HG02588 (cell line): ENCODE data around the gene BAZ1A.

Experiments used
- ATAC-seq: cut with Tn5 transposase; IDR thresholded peaks from one replicate; pipeline ENCODE4 v1.9.1; 2021; ENCODE audit warnings: mild to moderate bottlenecking, moderate library complexity; ENCODE audit not compliant: unreplicated experiment

The BAZ1A gene

GRCh38 chr14:34732802-34733201 is 142.4 kb downstream of the BAZ1A start:
- ATAC-seq = no peak

DNA sequence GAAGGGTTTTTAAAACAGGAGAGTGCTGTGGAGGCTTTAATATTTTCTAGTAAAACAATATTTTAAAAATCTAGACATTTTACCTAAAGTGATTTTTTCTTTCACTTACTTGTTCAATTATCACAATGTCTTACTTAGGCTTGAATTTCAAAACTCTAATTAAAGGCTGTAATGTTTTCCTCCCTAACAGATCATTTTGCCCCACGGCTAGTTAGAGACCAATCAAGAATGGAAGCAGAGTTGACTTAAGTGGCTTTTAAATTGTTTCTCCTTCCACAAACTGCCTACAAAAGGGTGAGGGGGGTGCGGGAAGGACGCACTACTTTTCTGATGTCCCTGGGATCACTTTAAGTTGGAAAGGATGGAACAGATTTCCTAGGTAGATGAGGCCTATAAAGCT is 151.3 kb downstream of the BAZ1A start:
- no peak for ATAC-seq

GRCh38 chr14:34722723-34723545 is 152.2 kb downstream of the BAZ1A start:
- ATAC-seq = no peak

GRCh38 chr14:34721129-34721528 is 154.0 kb downstream of the BAZ1A start:
- ATAC-seq = no peak

DNA sequence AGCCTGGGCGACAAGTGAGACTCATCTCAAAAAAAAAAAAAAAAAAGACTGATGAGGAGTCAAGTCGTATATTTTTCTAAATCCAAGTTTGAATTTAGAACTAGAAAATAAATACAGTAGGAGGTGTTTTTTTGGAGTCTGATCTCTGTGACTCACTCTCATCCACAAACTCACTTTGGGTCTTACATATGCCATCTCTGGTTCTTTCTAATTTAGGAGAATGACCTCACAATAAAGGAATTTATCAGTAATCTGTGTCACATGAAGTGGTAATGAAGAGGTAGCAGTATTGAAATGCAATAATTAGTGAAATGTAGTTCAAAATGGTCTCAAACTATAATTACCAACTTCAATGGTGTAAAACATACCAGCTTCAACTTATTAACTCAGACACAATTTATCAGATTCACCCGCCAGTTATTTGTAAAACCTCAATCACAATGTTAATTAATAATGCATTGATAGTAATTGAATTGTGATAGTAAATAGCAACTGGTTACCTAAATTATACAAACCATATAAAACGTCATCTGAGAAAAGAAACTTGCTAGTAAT is 156.3 kb downstream of the BAZ1A start:
- ATAC-seq = no peak

GRCh38 chr14:34715127-34715863 is 159.9 kb downstream of the BAZ1A start:
- ATAC-seq = no peak

DNA sequence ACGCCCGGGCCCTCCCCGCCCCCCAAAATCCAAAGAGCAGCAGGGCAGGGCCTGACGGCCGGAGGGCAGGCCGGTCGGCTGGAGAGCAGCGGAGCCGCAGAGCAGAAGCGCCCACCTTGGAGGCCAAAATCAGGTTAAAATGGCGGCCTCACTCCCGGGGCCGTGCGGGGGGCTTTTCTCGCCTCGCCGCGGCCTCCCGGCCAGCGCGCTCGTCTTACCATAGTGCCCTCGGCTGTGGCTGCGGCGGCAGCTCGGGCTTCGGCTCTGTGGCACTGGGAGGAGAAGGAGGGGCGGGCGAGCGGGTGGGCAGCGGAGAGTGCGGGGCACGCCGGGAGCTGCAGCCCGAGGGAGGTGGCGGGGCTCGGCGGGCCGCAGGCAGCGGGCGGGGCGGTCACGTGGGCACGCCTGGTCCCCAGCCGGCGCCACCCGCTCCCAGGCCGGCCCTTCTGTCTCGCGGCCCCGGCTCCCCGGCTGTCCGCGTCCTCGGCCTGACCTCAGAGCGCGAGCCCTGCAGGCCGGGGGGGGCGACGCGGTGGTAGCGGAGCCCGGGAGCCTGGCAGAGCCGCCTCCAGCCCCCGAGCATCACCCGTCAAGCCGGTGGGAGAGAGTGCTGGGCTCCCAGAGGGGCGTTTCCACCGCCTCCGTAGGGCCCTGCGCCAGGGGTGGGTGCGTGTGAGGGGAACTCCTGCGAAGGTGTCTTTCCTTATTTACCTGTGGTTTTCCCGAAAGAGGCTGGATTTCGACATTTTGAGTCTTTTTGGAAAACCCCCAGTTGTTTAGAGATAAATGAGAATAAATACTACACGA is 160.6 kb downstream of the BAZ1A start, which contains the start of gene CFL2:
Gene CFL2 (minus strand): TSS at position 274 of the 807 bp plus-strand sequence. CDS start 53 bp downstream, at position 221.
- ATAC-seq = peak; percentile 86

- ATAC-seq = peak; percentile 1
These were observed 161.4 kb downstream of the BAZ1A start for GRCh38 chr14:34713681-34714319.

DNA sequence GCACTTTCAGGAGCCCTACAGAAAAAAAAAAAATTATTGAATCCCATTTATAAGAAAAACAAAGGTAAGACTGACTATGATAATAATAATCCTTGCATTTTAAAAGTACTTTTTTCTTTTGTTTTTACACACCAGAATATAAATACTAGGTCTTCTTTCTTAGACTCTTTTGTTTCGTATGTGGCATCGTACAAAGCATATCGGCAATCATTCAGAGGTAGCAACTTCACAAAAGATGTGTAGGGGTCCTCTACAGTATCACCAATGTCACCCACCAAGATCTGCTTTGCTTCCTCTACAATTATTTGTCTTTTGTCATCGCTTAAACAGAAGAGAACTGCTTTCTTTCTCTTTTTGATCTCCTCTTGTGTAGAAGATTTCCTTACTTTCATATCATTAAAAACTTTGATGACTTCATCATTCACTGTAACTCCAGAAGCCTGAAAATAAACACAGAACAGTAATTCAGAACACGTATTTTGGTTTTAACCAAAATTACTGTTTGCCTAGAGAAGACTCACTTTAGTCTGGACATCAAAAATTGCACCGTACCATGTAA is 162.0 kb downstream of the BAZ1A start:
- ATAC-seq = no peak

DNA sequence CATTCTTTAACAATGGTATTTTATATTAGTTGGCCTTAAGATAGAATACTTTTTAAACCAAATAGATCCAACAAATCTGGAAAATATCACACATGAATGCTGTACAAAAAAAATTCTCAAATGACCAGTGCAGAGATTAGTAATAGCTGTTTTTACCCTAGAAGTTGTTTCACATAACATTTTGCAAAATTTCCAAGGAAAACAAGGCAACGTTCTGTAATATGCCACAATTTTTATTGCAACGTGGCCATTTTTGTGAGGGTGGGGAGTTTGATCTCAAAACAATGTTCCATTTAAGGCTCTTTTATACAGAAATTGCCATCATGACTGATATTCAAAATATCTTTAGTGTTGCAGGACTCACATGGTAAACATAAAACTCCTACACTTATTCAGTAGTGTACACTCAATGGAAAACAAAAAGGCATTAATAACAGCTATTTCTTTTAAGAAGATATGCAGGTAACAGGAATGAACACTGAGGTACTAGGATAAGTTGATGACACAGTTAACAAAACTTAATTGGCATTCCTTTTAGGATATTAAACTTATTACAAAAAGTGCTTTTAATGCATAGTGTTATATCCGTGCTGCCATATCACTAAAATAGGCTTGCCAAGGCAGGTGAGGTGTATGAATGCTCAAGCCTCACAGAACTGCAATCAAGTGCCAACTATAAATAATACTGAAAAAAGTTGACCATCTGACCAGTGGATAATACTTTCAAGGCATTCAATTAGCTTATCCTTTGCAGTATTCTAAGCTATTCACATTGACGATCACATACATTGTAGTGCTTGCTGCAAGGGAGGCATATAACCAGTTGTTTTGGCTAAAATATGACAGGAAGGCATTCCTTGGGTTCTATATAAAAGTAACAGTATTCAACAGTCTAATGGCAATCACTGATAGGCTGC is 163.1 kb downstream of the BAZ1A start:
- ATAC-seq = no peak

DNA sequence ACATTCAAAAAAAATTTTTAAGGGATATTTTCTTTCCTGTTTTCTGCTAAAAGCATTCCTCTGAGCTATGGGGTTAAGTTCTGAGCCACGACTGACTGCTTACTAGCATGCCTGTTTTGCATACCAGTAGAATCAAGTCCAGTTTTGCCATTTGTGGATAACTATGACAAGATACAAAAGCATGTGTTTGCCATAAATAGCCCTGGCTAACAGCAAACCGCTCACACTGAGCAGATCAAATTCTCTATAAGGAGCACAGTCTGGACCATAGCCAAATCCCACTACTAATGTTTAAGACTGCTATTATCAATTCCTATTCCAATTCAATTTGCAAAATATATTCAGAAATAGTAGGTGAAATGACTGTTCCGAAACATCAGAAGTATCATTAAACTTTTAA is 164.0 kb downstream of the BAZ1A start:
- ATAC-seq = no peak

- ATAC-seq = no peak
These were observed 164.4 kb downstream of the BAZ1A start for GRCh38 chr14:34710744-34711143.

- ATAC-seq = no peak
These were observed 165.2 kb downstream of the BAZ1A start for GRCh38 chr14:34710006-34710405.

- ATAC-seq = no peak
These were observed 167.4 kb downstream of the BAZ1A start for GRCh38 chr14:34707722-34708121.
